Measurements from ENCODE around the gene TMEM218.

DNA sequence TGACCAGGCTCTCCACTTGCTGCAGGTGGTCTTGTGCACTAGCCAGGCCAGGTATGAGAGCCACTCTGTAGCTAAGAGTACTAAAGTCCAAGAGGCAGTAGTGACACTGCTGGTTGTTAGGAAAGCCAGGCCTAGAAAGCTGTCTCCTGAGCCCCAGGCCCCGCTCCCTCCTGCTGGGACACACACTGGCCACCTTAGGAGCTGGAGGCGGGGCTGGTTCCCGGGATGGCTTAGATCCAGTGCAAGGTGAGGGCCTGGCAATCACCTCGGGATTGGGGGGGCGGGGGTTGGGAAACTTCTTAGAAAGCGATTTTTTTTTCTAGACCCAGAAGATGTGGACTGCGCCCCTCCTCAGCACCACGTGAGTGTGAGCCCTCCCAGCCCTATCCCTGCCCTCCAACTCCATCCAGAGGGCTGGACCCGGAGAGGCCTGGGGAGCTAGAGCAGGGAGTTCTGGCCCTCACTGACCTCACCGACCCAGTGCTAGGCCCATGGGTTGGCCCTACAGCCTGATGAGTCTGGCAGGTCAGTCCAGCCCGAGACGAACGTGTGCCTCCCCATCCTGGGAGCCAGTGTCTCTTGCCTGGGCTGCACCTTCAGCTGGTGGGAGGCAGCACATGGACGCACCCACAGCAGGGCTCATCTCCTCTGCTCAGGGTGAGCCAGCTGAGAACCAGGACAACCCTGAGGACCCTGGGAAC is 30.2 kb downstream of the TMEM218 start:
- TF ChIP-seq, protein P1, sequence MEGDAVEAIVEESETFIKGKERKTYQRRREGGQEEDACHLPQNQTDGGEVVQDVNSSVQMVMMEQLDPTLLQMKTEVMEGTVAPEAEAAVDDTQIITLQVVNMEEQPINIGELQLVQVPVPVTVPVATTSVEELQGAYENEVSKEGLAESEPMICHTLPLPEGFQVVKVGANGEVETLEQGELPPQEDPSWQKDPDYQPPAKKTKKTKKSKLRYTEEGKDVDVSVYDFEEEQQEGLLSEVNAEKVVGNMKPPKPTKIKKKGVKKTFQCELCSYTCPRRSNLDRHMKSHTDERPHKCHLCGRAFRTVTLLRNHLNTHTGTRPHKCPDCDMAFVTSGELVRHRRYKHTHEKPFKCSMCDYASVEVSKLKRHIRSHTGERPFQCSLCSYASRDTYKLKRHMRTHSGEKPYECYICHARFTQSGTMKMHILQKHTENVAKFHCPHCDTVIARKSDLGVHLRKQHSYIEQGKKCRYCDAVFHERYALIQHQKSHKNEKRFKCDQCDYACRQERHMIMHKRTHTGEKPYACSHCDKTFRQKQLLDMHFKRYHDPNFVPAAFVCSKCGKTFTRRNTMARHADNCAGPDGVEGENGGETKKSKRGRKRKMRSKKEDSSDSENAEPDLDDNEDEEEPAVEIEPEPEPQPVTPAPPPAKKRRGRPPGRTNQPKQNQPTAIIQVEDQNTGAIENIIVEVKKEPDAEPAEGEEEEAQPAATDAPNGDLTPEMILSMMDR (IDR thresholded peaks at IDR 0.05; ENCODE audit: insufficient read depth, low read depth, low read length): no peak
- TF ChIP-seq EZH2 (IDR thresholded peaks at IDR 0.05; ENCODE audit: insufficient read depth, low read length): no peak
